H9 (cell line): ENCODE data around the gene TTC28. TPM values are rescaled to one million over a fixed set of nuclear protein-coding genes. Genes with fewer than 3 reads are reported as not detected.

Experiments used
- DNase-seq: peaks from one replicate; pipeline ENCODE4 v3.0.0-alpha.2; 2017
- H2AFZ ChIP-seq: one replicate; pipeline ENCODE4 v1.6.1; 2013; ENCODE audit warnings: mild to moderate bottlenecking, low read length, control low read depth, moderate library complexity
- H2AK5ac ChIP-seq: 2 replicates; pipeline ENCODE4 v1.6.1; 2013; ENCODE audit warnings: low read length, control low read depth, mixed read lengths; ENCODE audit not compliant: insufficient read length
- H2BK120ac ChIP-seq: one replicate; pipeline ENCODE4 v1.6.1; 2013; ENCODE audit warnings: low read depth, mild to moderate bottlenecking, low read length, control low read depth, inconsistent platforms; ENCODE audit not compliant: poor library complexity, severe bottlenecking
- H2BK12ac ChIP-seq: 2 replicates; pipeline ENCODE4 v1.6.1; 2013; ENCODE audit warnings: low read length, control low read depth, mixed read lengths, low read depth; ENCODE audit not compliant: insufficient read length
- H2BK15ac ChIP-seq: 2 replicates; pipeline ENCODE4 v1.6.1; 2013; ENCODE audit warnings: low read depth, low read length, control low read depth
- H2BK20ac ChIP-seq: one replicate; pipeline ENCODE4 v1.6.1; 2013; ENCODE audit warnings: low read depth, mild to moderate bottlenecking, low read length, control low read depth, inconsistent platforms; ENCODE audit not compliant: poor library complexity, severe bottlenecking
- H2BK5ac ChIP-seq: 2 replicates; pipeline ENCODE4 v1.6.1; 2013; ENCODE audit warnings: low read length, control low read depth, mixed read lengths; ENCODE audit not compliant: insufficient read length
- H3K14ac ChIP-seq: 2 replicates; pipeline ENCODE4 v1.6.1; 2013; ENCODE audit warnings: low read length, control low read depth; ENCODE audit not compliant: insufficient read depth
- H3K18ac ChIP-seq: 2 replicates; pipeline ENCODE4 v1.6.1; 2013; ENCODE audit warnings: low read depth, mild to moderate bottlenecking, mixed read lengths, low read length, control low read depth; ENCODE audit not compliant: insufficient read length
- H3K23ac ChIP-seq: 2 replicates; pipeline ENCODE4 v1.6.1; 2013; ENCODE audit warnings: low read length, control low read depth, mixed read lengths, low read depth; ENCODE audit not compliant: insufficient read length
- H3K23me2 ChIP-seq: 2 replicates; pipeline ENCODE4 v1.6.1; 2013; ENCODE audit warnings: low read depth, mild to moderate bottlenecking, mixed read lengths, low read length, control low read depth; ENCODE audit not compliant: insufficient read length, poor library complexity, severe bottlenecking
- H3K27ac ChIP-seq: 2 replicates; pipeline ENCODE4 v1.5.1; 2013; ENCODE audit warnings: low read length, control low read depth, mixed read lengths, low read depth; ENCODE audit not compliant: insufficient read length
- H3K27me3 ChIP-seq: 2 replicates; pipeline ENCODE4 v1.6.1; 2013; ENCODE audit warnings: low read length, control low read depth, inconsistent platforms; ENCODE audit not compliant: insufficient read depth
- H3K4ac ChIP-seq: 2 replicates; pipeline ENCODE4 v1.6.1; 2013; ENCODE audit warnings: low read depth, mild to moderate bottlenecking, control low read depth, inconsistent platforms, low read length, moderate library complexity
- H3K4me1 ChIP-seq: 2 replicates; pipeline ENCODE4 v1.6.1; 2013; ENCODE audit warnings: low read length, control low read depth, inconsistent platforms; ENCODE audit not compliant: insufficient read depth
- H3K4me2 ChIP-seq: 2 replicates; pipeline ENCODE4 v1.6.1; 2013; ENCODE audit warnings: low read length, control low read depth, mixed read lengths; ENCODE audit not compliant: insufficient read length, insufficient read depth
- H3K56ac ChIP-seq: 2 replicates; pipeline ENCODE4 v1.6.1; 2013; ENCODE audit warnings: low read depth, mild to moderate bottlenecking, mixed read lengths, low read length, control low read depth; ENCODE audit not compliant: insufficient read length
- H3K79me1 ChIP-seq: 2 replicates; pipeline ENCODE4 v1.6.1; 2013; ENCODE audit warnings: low read depth, mild to moderate bottlenecking, moderate library complexity, low read length, control low read depth, inconsistent platforms; ENCODE audit not compliant: insufficient read depth, poor library complexity, severe bottlenecking
- H3K79me2 ChIP-seq: 2 replicates; pipeline ENCODE4 v1.6.1; 2013; ENCODE audit warnings: low read length, control low read depth, inconsistent platforms; ENCODE audit not compliant: insufficient read depth
- H3K9ac ChIP-seq: 2 replicates; pipeline ENCODE4 v1.6.1; 2013; ENCODE audit warnings: low read length, control low read depth, mixed read lengths; ENCODE audit not compliant: insufficient read length; ENCODE audit errors: extremely low read depth
- H3K9me3 ChIP-seq: one replicate; pipeline ENCODE4 v1.6.1; 2013; ENCODE audit warnings: low read depth, low read length, inconsistent platforms; ENCODE audit not compliant: control insufficient read depth
- H3T11ph ChIP-seq: one replicate; pipeline ENCODE4 v1.6.1; 2013; ENCODE audit warnings: mild to moderate bottlenecking, low read length, control low read depth, inconsistent platforms
- H4K20me1 ChIP-seq: one replicate; pipeline ENCODE4 v1.6.1; 2013; ENCODE audit not compliant: control insufficient read depth, insufficient read length, insufficient read depth
- H4K5ac ChIP-seq: 2 replicates; pipeline ENCODE4 v1.6.1; 2013; ENCODE audit warnings: low read depth, mild to moderate bottlenecking, mixed read lengths, low read length, control low read depth; ENCODE audit not compliant: insufficient read length
- H4K8ac ChIP-seq: replicated peaks from 2 replicates; pipeline ENCODE4 v1.6.1; 2013; ENCODE audit warnings: low read length, control low read depth, mixed read lengths, low read depth; ENCODE audit not compliant: insufficient read length
- H4K91ac ChIP-seq: 2 replicates; pipeline ENCODE4 v1.6.1; 2013; ENCODE audit warnings: low read depth, mild to moderate bottlenecking, moderate library complexity, mixed read lengths, low read length, control low read depth; ENCODE audit not compliant: insufficient read length
- H3K27ac Mint-ChIP-seq, 3 experiments: 2 replicates in 2 of 3; 3 replicates in 1 of 3; pipeline ENCODE4 v1.8.0; 2020 to 2021; ENCODE audit warnings: mixed read lengths in 3 of 3, mild to moderate bottlenecking in 1 of 3, moderate library complexity in 1 of 3
- H3K27me3 Mint-ChIP-seq: 2 replicates; pipeline ENCODE4 v1.8.0; 2021; ENCODE audit warnings: low read depth, mild to moderate bottlenecking, moderate library complexity, mixed read lengths
- H3K36me3 Mint-ChIP-seq, 3 experiments: 2 replicates in 2 of 3; 3 replicates in 1 of 3; pipeline ENCODE4 v1.8.0; 2020 to 2021; ENCODE audit warnings: low read depth in 3 of 3, mixed read lengths in 3 of 3; ENCODE audit not compliant: insufficient read depth in 1 of 3
- H3K4me1 Mint-ChIP-seq, 2 experiments: 2 replicates each; pipeline ENCODE4 v1.8.0; 2020; ENCODE audit warnings: mixed read lengths in 2 of 2
- H3K4me3 Mint-ChIP-seq, 2 experiments: 2 replicates in 1 of 2; 3 replicates in 1 of 2; pipeline ENCODE4 v1.8.0; 2020 to 2021; ENCODE audit warnings: mild to moderate bottlenecking in 2 of 2, mixed read lengths in 2 of 2, moderate library complexity in 1 of 2
- H3K9me3 Mint-ChIP-seq, 2 experiments: 2 replicates in 1 of 2; 3 replicates in 1 of 2; pipeline ENCODE4 v1.8.0; 2020; ENCODE audit warnings: mild to moderate bottlenecking in 2 of 2, mixed read lengths in 2 of 2, moderate library complexity in 1 of 2
- WGBS: extraction: QIAGEN DNeasy Blood & Tissue Kit; methylation state at CpG from one replicate; pipeline ENCODE4 v1.1.7; 2013; ENCODE audit warnings: missing lambda C conversion rate, low lambda C conversion rate, mixed read lengths; ENCODE audit not compliant: insufficient read length; ENCODE audit errors: extremely low coverage; 5-methylcytosine and 5-hydroxymethylcytosine counted together
- total RNA-seq: library from RNA; stranded (reverse); gene quantifications from 2 replicates; pipeline ENCODE4 v1.2.1, GENCODE V29; 2021
- TF ChIP-seq, protein P1 (sequence below): fragments of 200-600 bp; sonication (generic); conservative IDR thresholded peaks from 3 replicates; pipeline ENCODE4 v1.8.0; 2021; ENCODE audit warnings: antibody characterized with exemption, mild to moderate bottlenecking

The TTC28 gene
- total RNA-seq, 1 experiment from 2014 or later: 13.6 TPM

DNA sequence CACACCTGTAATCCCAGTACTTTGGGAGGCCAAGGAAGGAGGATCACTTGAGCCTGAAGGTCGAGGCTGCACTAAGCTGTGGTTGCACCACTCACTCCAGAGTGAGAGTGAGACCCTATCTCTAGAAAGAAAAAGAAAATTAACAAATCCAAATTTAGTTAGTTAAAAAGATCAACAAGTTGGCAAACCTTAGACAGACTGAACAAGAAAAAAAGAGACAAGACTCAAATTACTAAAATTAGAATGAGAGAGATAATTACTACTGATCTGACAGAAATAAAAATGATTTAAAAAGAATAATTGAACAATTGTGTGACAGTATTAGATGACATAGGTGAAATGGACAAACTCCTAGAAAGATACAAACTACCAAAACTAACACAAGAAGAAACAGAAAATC lies 48.4 kb upstream of the TTC28 start:
- no peak overlapping the region for H3K18ac ChIP-seq

More for the DNA sequence above, 48.4 kb upstream of the TTC28 start:
- Histone ChIP-seq H2BK15ac (no peak overlapping the region), H3T11ph (no peak overlapping the region), H3K4me2 (no peak overlapping the region), H3K79me2 (no peaks in the 10 kb centered on the region), H3K14ac (no peak overlapping the region), H2AFZ (no peak overlapping the region), H4K5ac (no peak overlapping the region), H3K4me1 (no peaks in the 10 kb centered on the region), H2BK120ac (no peak overlapping the region), H2BK20ac (no peak overlapping the region), H3K9me3 (no peaks in the 10 kb centered on the region), H3K23me2 (no peaks in the 10 kb centered on the region), H3K79me1 (peaks cover 3% of the 10 kb centered on the region), H3K56ac (no peak overlapping the region), H4K91ac (no peak overlapping the region), H3K27ac (no peak overlapping the region), H2BK5ac (no peak overlapping the region), H2BK12ac (no peak overlapping the region), H3K23ac (no peak overlapping the region), H3K4ac (no peak overlapping the region), H4K20me1 (no peaks in the 10 kb centered on the region), H4K8ac (no peak overlapping the region), H3K9ac (no peak overlapping the region), H3K27me3 (no peaks in the 10 kb centered on the region), H2AK5ac (no peak overlapping the region)
- H3K27ac Mint-ChIP-seq: no peak overlapping the region
- no CpG with 5 or more reads among the region's 1 CpG for WGBS
- H3K4me3 Mint-ChIP-seq: no peak overlapping the region
- TF ChIP-seq, protein P1, sequence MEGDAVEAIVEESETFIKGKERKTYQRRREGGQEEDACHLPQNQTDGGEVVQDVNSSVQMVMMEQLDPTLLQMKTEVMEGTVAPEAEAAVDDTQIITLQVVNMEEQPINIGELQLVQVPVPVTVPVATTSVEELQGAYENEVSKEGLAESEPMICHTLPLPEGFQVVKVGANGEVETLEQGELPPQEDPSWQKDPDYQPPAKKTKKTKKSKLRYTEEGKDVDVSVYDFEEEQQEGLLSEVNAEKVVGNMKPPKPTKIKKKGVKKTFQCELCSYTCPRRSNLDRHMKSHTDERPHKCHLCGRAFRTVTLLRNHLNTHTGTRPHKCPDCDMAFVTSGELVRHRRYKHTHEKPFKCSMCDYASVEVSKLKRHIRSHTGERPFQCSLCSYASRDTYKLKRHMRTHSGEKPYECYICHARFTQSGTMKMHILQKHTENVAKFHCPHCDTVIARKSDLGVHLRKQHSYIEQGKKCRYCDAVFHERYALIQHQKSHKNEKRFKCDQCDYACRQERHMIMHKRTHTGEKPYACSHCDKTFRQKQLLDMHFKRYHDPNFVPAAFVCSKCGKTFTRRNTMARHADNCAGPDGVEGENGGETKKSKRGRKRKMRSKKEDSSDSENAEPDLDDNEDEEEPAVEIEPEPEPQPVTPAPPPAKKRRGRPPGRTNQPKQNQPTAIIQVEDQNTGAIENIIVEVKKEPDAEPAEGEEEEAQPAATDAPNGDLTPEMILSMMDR: no peak
- H3K27me3 Mint-ChIP-seq: no peaks in the 10 kb centered on the region
- no peak for DNase-seq
- H3K4me1 Mint-ChIP-seq: peaks cover 2 to 4% of the 10 kb centered on the region in 2 experiments; a peak in 2 of 4 replicates
- H3K36me3 Mint-ChIP-seq: peaks cover 46 to 78% (median 70%) of the 10 kb centered on the region in 3 experiments
- H3K9me3 Mint-ChIP-seq: peaks cover 0 to 3% of the 10 kb centered on the region in 2 experiments; a peak in 1 of 5 replicates
